GM21381 (cell line): ENCODE measurements around the gene TUB.

ENCODE experiments used
- ATAC-seq: cut with Tn5 transposase; IDR thresholded peaks from one replicate; pipeline ENCODE4 v1.9.1; 2021; ENCODE audit warnings: mild to moderate bottlenecking, moderate library complexity; ENCODE audit not compliant: unreplicated experiment

The TUB gene

DNA sequence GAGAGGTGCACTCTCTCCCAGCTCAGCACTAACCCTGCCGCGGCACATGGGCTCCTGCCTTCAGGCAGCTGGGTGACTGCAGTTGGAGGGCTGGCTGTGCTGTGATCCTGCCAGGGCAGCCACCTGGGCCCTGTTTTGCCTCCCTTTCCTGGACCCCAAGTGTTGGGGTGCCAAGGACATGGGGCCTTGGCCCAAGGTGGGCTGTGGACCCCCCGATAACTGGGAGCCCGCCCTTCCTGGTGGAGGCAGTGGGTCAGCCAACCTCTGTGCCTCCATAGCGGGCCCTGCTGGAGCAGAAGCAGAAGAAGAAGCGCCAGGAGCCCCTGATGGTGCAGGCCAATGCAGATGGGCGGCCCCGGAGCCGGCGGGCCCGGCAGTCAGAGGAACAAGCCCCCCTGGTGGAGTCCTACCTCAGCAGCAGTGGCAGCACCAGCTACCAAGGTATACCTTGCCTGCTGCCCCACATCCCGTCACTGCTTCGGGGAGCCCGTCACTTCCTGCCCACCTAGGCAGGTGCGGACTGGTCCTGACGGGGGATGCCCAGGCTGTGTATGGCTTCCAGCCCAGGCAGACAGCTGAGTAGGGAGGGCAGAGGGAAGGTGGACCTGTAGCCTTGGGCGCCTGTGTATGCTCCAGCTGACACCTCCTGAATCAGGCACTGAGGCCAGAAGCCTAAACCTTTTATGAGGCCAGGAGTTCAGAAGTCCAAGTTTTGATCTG is 8.9 kb downstream of the TUB start:
- ATAC-seq: no peak

DNA sequence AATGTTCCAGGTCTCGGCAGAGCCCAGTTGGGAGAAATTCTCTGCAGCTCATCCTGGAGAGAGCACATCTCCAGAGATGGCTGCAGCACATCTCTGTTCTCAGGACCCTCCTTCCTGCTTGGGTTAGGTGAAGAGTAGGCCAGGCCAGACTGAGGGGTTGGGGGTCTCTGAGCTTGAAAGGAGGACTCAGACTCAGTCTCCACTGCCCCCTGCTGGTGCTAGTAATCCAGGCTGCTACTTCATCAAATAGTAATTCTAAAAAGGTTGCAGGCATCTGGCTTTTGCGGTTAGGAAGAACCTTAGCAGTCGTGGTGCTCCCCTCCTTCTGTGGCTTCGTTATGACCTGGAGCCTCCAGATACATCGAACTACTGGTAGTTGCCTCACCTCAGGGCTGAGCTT is 9.7 kb downstream of the TUB start:
- ATAC-seq: no peak

DNA sequence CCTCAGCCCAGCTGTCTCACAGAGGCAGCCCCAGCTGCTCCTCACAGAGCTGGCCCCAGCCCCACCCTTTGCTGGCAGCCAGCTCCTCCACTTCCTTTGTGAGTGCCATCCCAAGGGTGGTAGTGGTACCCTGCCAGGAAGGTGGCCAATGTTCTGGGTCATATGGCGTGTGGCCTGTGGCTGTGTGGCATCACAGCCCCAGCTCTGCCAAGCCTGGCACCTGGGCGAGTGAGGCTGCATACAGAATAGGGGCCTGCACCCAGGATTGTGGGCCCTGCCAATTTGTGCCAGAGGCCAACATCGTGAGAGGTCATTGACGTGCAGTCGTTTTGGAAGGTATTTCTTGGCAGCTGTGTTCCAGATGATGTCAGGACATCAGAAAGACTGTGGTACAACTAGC is 10.7 kb downstream of the TUB start:
- no peak for ATAC-seq

DNA sequence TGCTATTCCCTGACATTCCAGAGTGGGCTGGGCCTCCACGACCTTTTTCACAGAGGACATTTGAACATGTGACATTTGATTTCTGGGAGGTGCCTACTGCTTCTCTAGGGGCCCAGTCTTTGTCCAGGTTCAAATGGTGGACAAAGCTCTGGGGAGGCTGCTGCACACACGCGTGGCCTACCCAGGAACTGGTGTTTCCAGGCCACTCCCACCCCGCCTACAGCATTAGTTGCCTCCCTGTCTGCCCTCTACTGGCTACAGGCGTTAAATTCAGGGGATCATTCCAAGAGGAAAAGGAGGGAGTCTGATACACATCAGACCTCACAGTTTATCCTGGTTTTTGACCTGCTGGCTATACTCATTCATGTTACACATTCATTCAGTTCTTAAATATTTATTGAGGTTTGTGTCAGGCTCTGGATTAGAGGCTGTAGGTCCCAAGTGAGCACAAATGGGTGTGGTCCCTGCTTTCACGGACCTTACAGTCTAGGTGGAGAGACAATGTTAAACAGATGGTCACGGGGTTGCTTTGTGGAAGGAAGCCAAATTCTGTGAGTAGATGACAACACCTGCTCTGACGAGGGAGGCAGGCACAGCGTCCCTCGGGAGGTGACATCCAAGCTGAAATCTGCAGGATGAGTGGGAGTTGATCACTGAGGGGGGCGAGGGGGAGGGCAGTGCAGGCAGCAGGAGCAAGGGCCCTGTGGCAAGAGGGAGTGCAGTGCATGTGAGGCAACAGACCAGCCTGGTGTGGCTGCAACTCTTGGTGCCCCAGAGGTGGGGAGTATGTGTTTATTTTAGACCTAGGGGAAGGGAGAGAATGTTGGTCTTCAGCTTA is 11.8 kb downstream of the TUB start:
- ATAC-seq: peak; percentile 73

DNA sequence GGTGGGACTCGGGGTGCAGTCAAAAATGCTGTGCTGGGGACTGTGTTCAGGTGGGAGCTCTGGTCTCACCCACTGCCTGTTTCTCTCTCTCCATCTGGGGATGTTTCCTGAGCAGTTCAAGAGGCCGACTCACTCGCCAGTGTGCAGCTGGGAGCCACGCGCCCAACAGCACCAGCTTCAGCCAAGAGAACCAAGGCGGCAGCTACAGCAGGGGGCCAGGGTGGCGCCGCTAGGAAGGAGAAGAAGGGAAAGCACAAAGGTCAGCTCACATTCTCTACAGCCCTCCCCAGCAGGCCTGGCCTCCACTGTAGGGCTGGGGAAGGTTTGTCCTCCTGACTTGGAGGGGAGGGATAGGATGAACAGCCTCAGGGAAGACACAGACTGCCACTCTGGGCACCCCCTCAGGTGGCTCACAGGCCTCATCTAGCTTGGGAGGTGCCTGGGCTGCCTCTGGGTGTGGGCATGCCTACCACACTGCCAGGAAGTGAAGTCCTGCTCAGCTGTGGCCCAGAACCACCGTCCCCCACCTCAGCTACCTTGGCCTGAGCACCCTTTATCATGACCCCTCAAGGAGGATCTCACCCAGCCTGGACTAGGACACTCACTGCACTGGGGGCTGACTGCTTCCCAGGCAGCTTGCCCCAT is 13.0 kb downstream of the TUB start:
- ATAC-seq: no peak

DNA sequence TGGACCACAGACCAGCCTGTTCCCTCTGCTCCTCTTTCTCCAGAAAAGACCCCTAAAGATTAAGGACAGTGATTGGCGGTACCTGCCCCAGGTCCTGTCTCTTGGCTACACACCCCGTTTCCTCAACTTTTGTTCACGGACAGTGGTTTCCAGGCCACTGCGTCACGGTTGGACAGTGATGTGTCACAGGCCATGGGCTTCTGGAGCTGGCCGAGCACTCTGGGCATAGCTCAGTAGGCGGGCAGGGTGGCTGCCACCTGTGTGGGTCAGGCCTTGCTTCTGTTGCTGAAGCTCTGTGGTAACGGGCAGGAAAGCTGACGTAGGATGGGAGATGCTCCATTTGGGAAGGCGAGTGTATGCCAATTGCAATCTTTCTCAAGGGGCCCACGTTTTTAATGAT is 13.6 kb downstream of the TUB start:
- ATAC-seq: no peak

DNA sequence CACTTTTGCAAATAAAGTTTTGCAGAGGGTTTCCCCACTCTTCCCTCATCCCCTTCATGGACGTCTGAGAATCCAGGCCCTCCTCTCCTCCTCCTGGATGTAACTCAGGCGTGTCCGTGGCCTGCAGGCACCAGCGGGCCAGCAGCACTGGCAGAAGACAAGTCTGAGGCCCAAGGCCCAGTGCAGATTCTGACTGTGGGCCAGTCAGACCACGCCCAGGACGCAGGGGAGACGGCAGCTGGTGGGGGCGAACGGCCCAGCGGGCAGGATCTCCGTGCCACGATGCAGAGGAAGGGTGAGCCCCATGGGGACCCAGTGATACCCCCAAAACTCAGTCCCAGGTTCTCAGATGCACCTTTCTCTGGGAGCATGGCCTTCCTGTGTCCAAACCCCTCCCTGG is 14.4 kb downstream of the TUB start:
- no peak for ATAC-seq

DNA sequence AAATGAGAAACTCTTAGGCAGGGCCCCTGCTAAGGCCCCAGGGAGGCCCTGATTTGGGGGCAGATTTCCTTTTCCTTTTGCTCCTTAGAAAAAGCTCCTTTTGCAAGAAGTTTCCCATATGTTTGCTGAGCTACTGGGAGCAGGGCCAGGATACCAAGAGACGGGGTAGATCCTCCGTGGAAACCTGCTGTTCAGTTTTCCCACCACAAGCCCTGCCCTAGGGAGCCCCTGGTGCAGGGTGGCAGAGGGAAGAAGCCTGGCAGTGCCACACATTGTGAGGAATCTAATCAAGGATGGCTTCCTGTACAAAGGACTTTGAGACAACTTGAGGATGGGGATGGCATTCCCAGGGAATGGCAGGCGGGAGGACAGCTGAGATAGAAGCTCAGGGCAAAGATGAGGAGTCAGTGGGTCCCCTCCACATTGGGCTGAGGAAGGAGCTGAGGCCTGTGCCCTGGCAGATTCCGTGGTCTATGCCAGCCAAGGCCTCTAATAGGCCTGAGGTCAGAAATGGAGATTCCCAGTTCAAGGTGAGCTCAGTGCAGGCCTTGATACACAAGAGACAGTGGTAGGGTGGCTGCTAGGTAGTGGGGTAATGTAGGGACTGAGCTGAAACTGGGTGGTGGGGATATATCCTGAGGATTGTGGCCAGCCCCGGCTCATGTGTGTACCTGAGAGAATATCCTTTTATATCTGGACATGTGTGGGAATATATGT is 15.0 kb downstream of the TUB start:
- no peak for ATAC-seq

DNA sequence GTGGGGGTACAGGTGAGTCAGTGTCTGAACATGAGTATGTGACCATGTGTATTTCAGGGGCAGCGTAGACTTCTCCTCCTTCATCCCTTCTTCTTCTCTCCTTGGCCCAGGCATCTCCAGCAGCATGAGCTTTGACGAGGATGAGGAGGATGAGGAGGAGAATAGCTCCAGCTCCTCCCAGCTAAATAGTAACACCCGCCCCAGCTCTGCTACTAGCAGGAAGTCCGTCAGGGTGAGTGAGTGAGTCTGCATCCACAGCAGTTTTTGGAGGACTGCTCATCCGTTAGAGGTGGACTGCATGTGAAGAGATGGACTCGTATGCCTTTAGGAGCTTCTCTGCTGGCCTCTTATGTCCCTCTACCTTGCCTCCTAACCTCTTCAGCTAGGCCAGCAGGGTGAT is 15.6 kb downstream of the TUB start:
- no peak for ATAC-seq

DNA sequence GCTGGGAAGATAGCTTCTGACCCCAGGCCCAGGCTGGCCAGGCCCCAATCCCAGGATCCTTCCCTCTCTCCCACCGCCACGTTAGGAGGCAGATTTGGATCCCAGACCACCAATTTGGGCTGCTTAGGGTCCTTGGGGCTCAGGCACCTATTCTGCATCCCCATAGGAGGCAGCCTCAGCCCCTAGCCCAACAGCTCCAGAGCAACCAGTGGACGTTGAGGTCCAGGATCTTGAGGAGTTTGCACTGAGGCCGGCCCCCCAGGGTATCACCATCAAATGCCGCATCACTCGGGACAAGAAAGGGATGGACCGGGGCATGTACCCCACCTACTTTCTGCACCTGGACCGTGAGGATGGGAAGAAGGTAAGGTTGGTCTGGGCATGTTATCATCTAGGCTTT is 16.1 kb downstream of the TUB start:
- no peak for ATAC-seq

DNA sequence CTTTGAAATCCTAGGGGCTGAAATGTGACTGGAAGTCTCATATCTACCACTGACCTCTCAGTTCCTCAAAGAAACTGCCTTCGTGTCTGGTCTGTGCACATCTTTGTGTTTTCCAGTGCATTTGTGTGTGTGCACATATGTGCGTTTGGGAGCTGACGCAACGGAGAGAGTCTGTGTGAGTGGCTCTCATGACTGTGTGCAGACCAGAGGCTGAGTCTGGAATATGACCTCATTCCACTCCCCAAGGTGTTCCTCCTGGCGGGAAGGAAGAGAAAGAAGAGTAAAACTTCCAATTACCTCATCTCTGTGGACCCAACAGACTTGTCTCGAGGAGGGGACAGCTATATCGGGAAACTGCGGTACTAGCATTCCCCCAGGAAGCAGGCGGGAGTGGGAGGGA is 16.5 kb downstream of the TUB start:
- no peak for ATAC-seq

DNA sequence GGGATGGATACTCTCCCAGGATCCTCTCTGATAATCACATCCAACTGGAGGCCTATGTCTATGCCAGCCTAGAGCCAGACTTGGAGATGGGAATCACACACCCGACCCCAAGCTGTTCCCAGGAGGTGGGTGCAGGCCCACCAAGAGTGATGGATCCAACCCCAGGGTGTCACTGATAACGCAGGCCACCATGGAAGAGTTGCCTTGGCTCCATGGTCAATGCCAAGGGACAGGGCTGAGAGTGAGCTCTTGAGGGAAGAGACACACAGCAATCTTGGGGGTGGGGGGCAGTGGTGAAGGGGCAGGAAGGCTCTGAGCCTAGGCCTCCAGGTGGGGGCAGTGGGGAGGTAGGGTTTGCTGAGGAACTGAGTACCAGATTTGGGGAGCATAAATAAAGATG is 16.9 kb downstream of the TUB start:
- no peak for ATAC-seq

DNA sequence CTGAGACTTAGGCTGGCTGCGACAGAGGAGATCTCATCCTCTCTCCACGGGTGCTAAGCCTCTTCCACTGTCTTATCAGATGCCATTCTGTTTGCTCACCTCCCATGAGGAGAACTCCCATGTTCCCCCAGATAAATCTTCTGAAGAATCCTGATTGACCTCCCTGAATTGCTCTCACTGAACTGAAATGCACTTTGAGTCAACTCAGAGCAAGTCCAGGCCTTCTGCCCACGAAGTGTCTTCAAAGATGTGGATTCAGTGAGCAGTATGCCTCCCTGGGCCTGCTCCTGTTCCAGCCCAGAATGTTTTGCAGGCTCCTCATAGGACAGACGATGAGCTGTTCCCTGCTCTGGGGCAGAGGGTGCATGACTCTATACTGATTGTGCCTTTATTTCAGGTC is 17.4 kb downstream of the TUB start:
- ATAC-seq: no peak

DNA sequence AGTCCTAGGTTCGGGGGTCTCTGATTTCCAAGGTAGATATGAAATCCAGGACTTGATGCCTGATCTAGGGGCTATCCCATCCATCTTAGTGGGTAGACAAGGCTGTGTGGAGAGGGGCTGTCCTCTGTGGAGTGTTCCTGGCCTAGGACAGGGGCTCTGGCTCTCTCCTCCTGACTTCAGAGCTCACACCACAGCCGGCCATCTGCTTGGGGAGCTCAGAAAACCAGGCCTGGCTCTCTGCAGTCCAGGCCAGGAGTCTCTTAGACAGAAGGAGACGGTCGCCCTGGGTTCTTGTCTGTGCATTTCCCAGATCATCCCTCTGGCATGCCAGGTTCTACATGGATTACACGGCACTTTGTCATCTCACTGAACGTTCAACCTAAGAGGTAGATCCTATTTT is 17.9 kb downstream of the TUB start:
- no peak for ATAC-seq

DNA sequence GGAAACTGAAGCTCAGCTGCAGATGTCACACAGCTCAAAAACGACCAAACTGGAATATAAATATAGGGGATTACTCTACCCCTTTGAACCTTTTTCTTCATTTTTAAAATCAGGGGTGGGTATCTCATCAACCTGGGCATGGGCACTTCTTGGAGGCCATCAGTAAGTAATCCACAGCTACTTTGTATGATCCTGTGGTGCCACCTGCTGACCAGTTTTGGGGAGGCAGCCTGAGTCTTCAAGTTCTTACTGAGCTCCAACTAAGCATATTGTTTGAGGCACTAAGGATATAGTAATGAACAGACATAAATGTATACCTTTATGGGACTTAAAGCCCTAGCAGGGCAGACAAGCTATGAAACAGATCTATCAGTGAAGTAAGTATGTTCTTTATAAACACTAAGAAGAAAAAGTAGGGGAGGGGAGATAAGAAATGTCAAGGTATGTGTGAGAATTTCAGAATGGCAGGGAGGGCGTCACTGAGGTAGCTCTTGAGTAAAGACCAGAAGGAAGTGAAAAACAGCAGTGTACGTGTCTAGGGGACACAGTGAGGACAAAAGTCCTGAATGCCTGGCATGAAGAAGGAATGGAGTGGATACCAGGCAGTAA is 18.4 kb downstream of the TUB start:
- ATAC-seq: peak; percentile 70

DNA sequence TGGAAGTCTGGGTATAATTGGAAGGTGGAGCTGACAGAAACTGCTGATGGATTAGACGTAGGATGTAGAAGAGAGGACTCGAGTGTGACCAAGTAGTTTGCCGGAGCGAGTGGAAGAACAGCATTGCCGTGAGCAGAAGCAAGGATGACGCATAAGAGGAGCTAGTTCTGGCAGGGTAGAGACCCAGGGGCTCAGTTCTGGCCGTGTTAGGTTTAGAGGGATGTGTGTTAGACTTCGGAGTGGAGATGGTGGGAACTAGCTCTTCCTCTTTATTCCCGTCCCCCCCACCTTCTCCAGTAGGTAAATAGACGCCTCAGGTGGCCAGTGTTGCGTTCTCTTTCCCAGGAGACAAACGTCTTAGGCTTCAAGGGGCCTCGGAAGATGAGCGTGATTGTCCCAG is 19.1 kb downstream of the TUB start:
- no peak for ATAC-seq

DNA sequence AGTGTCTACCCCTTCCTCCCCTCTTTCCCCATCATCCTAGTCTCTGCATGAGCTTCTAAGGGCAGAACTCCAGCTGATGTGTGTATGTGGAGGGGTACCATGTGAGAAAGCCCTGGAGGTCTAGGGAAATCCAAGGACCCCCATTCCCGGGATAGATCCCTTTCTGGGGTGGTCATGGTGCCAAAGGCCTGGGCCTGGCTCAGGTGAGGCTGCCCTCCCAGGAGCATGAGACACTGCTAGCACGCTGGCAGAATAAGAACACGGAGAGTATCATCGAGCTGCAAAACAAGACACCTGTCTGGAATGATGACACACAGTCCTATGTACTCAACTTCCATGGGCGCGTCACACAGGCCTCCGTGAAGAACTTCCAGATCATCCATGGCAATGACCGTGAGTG is 19.6 kb downstream of the TUB start:
- ATAC-seq: no peak

DNA sequence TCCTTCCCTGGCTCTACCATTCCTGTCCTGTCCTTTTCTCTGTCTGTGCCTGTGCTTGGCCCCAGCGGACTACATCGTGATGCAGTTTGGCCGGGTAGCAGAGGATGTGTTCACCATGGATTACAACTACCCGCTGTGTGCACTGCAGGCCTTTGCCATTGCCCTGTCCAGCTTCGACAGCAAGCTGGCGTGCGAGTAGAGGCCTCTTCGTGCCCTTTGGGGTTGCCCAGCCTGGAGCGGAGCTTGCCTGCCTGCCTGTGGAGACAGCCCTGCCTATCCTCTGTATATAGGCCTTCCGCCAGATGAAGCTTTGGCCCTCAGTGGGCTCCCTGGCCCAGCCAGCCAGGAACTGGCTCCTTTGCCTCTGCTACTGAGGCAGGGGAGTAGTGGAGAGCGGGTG is 20.4 kb downstream of the TUB start:
- no peak for ATAC-seq

DNA sequence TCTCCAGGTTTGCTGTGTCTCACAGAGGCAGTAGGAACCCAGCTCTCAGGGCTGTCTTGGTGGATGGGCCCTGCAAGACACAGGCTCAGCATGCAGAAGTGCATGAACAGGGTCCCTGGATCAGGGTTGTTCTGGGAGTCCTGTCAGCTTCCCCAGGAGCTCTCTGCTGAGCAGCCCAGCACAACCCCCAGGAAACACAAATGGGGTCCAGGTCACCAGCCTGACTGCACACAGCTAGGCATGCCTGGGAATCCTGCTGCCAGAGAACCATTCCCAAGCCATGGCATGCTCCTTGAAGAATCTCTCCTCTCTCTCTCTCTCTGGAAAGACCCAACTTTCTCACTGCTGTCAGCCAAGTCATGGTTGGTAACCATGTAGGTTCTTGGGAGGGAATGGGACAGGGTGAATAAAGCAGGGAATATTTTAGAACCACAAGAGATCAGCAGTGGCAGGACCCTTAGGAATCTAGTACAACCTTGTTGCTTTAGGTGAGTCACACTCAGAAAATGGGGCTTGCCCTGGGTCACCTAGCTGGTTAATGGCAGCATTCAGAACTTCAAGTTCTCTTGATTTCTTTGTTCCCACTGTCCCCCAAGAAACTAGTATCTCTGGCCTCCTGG is 21.4 kb downstream of the TUB start:
- ATAC-seq: no peak

DNA sequence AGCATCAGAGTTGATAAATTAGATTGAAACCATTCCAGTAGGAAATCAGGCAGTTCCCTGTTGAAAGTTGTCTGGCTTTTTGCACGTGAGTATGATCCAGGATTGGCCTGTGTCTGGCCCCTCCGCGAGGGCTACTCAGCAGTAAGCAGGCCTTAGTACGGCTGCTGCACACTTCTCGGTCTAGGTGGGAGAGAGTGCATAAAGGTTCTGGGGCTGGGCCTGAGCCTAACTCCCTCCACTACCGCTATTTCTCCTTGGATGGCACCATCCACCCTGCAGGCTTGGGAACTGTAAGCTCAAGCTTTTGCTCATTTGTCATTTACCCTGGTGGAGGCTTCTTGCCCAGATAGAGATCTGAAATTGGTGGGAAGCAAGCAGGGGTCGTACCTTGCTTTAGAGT is 22.0 kb downstream of the TUB start:
- ATAC-seq: no peak

DNA sequence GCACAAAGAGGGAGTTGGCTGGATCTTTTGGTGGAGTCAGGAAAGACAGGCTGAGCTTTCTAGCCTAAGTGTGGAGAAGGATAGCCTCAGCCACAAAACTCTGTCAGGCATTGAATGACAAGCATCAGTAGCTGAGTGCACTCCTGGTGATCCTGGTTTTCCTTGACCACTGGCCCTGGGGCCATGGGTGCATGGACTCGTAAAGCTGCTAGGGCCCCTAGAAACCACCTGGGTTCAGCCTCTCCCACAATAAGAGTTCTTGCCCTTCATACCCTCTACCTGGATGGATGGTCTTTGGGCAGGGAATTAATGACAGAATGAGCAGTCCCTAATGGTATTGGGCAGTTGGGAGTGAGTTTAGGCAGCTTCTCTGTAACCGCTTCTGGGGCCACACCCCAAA is 22.9 kb downstream of the TUB start:
- no peak for ATAC-seq
